ENCODE results near the gene ING3.

DNA sequence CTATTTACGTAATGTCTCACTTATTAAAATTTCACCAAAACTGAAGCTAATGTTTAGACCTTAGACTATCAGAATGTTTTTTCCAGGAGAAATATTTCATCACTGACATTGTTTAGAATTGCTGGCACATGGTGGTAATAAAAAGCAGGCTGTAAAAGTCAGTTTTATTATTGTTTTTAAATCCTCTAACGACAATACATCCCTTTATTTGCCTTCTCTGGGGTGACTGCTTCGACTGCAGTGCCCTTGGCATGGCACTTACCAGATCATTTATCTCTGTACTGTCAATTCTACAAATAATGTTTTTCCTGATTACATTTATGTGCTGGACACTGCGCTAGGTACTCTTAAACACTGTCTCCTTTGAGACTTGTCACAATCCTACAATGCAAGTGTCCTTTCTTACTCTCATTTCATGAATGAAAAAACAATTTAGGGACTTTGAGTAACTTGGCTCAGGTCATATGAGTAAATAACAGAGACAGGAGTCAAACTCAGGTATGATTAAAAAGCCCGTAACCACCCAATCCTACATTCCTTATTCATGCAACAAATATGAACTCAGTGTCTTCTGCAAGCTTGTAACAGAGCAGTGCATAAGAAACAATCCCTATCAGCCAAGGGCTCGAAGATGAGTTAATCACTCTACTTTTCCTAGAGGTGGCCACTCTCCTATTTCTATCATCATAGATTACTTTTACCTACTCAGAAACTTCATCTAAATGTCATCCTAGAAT, 5.6 kb upstream of the ING3 start:
- TF ChIP-seq, protein P1, sequence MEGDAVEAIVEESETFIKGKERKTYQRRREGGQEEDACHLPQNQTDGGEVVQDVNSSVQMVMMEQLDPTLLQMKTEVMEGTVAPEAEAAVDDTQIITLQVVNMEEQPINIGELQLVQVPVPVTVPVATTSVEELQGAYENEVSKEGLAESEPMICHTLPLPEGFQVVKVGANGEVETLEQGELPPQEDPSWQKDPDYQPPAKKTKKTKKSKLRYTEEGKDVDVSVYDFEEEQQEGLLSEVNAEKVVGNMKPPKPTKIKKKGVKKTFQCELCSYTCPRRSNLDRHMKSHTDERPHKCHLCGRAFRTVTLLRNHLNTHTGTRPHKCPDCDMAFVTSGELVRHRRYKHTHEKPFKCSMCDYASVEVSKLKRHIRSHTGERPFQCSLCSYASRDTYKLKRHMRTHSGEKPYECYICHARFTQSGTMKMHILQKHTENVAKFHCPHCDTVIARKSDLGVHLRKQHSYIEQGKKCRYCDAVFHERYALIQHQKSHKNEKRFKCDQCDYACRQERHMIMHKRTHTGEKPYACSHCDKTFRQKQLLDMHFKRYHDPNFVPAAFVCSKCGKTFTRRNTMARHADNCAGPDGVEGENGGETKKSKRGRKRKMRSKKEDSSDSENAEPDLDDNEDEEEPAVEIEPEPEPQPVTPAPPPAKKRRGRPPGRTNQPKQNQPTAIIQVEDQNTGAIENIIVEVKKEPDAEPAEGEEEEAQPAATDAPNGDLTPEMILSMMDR (IDR thresholded peaks at IDR 0.05 in 4 of 5, conservative IDR thresholded peaks at IDR 0.05 in 1 of 5) = no peak
- no peak for TF ChIP-seq POLR2A (IDR thresholded peaks at IDR 0.05)

All from gastrocnemius medialis (tissue), 4 donors.